GM21529 (cell line): ENCODE data around the gene EPB41L4B.
A peak's percentile ranks its signal among the peaks of the same experiment; 100 is the strongest.

Experiments
- ATAC-seq: cut with Tn5 transposase; IDR thresholded peaks from one replicate; pipeline ENCODE4 v1.9.1; 2021; ENCODE audit not compliant: unreplicated experiment

Gene EPB41L4B

GRCh38 chr9:109321727-109322126, 868 bp upstream of the EPB41L4B start:
- no peak for ATAC-seq

- ATAC-seq: peak; percentile 23
Observed at GRCh38 chr9:109320331-109320741, 523 bp downstream of the EPB41L4B start.

- peak; percentile 10 for ATAC-seq
Observed at GRCh38 chr9:109319626-109320241, 1.1 kb downstream of the EPB41L4B start.

GRCh38 chr9:109319017-109319625, 1.7 kb downstream of the EPB41L4B start:
- no peak for ATAC-seq

GRCh38 chr9:109317979-109318741, 2.7 kb downstream of the EPB41L4B start:
- ATAC-seq: no peak

- ATAC-seq: no peak
Observed at GRCh38 chr9:109317311-109317978, 3.4 kb downstream of the EPB41L4B start.

GRCh38 chr9:109316207-109316640, 4.6 kb downstream of the EPB41L4B start:
- ATAC-seq: no peak

- no peak for ATAC-seq
Observed at GRCh38 chr9:109315480-109316206, 5.2 kb downstream of the EPB41L4B start.

GRCh38 chr9:109314011-109314531, 6.8 kb downstream of the EPB41L4B start:
- ATAC-seq: no peak

- no peak for ATAC-seq
Observed at GRCh38 chr9:109313351-109313750, 7.5 kb downstream of the EPB41L4B start.

- no peak for ATAC-seq
Observed at GRCh38 chr9:109312783-109313182, 8.1 kb downstream of the EPB41L4B start.

GRCh38 chr9:109311731-109312130, 9.1 kb downstream of the EPB41L4B start:
- peak; percentile 86 for ATAC-seq

- no peak for ATAC-seq
Observed at GRCh38 chr9:109311286-109311685, 9.6 kb downstream of the EPB41L4B start.

- ATAC-seq: no peak
Observed at GRCh38 chr9:109310486-109310901, 10.4 kb downstream of the EPB41L4B start.

- ATAC-seq: no peak
Observed at GRCh38 chr9:109309282-109309681, 11.6 kb downstream of the EPB41L4B start.

- ATAC-seq: no peak
Observed at GRCh38 chr9:109307380-109308240, 13.2 kb downstream of the EPB41L4B start.

GRCh38 chr9:109305801-109306200, 15.1 kb downstream of the EPB41L4B start:
- ATAC-seq: no peak

GRCh38 chr9:109304347-109304746, 16.5 kb downstream of the EPB41L4B start:
- ATAC-seq: no peak

GRCh38 chr9:109303900-109304299, 17.0 kb downstream of the EPB41L4B start:
- no peak for ATAC-seq

GRCh38 chr9:109302606-109303005, 18.3 kb downstream of the EPB41L4B start:
- ATAC-seq: no peak
